GM12878 (cell line): ENCODE measurements around the gene SRSF1.

Experiments
- MEF2A ChIP-seq: IDR thresholded peaks from 2 replicates; pipeline ENCODE4 v1.6.1; 2011; ENCODE audit warnings: low read depth, mild to moderate bottlenecking, low read length, moderate library complexity; ENCODE audit not compliant: insufficient read depth
- MXI1 ChIP-seq: fragments of 150-350 bp; IDR thresholded peaks from 2 replicates; pipeline ENCODE4 v1.6.1; 2011; ENCODE audit warnings: low read depth, mild to moderate bottlenecking, inconsistent platforms, low read length, improper control_type of control experiment
- NFIC ChIP-seq: IDR thresholded peaks from 2 replicates; pipeline ENCODE4 v1.6.1; 2012; ENCODE audit warnings: low read depth, mild to moderate bottlenecking, inconsistent platforms, low read length, moderate library complexity
- SIN3A ChIP-seq: IDR thresholded peaks from 2 replicates; pipeline ENCODE4 v1.6.1; 2012; ENCODE audit warnings: low read depth, low read length, improper control_type of control experiment

DNA sequence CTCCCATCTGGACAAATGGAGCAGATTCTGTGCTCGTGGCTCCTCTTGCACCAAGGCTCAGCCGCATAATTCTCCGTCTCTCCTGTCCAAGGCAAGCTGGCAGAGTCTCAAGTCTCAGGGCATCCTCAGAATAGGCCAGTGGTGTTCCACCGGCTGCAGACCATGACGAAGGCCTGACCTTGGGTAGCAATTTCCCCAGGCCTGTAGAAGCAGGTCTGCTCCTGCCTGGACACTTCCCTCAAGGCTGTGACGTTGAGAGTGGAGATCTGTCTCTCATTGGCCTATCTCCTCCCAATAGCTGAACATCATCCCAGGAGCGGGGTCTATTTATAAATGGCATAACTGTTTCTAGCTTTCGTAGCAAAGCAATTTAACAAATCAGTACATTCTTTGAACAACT lies 33.3 kb upstream of the SRSF1 start:
- TF ChIP-seq NFIC = no peak
- no peak for TF ChIP-seq MXI1
- no peak for TF ChIP-seq SIN3A
- TF ChIP-seq MEF2A = no peak
